ENCODE results near the gene LDHAL6A. TPM values are rescaled to one million over a fixed set of nuclear protein-coding genes. Genes with fewer than 3 reads are reported as not detected.

The LDHAL6A gene
- total RNA-seq, 2 experiments from 2014 or later, result not detected

DNA sequence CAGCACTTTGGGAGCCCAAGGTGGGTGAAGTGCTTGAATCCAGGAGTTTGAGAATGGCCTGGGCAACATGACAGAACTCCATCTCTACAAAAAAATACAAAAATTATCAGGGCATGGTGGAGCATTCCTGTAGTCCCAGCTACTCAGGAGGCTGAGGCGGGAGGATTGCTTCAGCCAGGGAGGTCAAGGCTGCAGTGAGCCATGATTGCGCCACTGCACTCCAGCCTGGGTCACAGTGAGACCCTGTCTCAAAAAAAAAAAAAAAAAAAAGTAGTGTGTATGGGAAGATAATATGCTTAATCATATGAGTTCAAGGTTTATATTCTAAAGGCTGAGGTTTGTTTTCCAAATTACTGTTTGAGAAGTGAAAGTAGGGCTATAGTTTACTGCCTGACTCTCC is 10.7 kb downstream of the LDHAL6A start:
- Mint-ChIP-seq H3K4me3 (no peak overlapping the region), H3K9me3 (no peaks in the 10 kb centered on the region), H3K27me3 (no peaks in the 10 kb centered on the region), H3K4me1 (ENCODE audit: low read depth) (no peaks in the 10 kb centered on the region), H3K36me3 (ENCODE audit: low read depth) (no peaks in the 10 kb centered on the region), H3K27ac (no peak overlapping the region)
- CTCF ChIA-PET, result no interaction called here
- Histone ChIP-seq H3K9me3 (ENCODE audit: control insufficient read depth in 1 of 2, insufficient read depth in 1 of 2, low read length in 2 of 2) (no peaks in the 10 kb centered on the region), H3K4me3 (ENCODE audit: low read length) (no peak overlapping the region), H3K4me1 (ENCODE audit: insufficient read depth, low read length) (no peaks in the 10 kb centered on the region), H3K27me3 (ENCODE audit: control insufficient read depth in 1 of 2, insufficient read depth in 2 of 2, low read length in 2 of 2) (no peaks in the 10 kb centered on the region), H3K27ac (ENCODE audit: low read depth in 1 of 2, low read length in 2 of 2) (no peak overlapping the region), H3K36me3 (ENCODE audit: insufficient read depth, low read length) (no peaks in the 10 kb centered on the region)
- intact Hi-C loops (cut with DNase I, micrococcal nuclease), result no loop called here
- DNase-seq (no peak), ATAC-seq (ENCODE audit: poor library complexity) (no peak)
- POLR2A ChIA-PET, result no interaction called here
- TF ChIP-seq, protein P1, sequence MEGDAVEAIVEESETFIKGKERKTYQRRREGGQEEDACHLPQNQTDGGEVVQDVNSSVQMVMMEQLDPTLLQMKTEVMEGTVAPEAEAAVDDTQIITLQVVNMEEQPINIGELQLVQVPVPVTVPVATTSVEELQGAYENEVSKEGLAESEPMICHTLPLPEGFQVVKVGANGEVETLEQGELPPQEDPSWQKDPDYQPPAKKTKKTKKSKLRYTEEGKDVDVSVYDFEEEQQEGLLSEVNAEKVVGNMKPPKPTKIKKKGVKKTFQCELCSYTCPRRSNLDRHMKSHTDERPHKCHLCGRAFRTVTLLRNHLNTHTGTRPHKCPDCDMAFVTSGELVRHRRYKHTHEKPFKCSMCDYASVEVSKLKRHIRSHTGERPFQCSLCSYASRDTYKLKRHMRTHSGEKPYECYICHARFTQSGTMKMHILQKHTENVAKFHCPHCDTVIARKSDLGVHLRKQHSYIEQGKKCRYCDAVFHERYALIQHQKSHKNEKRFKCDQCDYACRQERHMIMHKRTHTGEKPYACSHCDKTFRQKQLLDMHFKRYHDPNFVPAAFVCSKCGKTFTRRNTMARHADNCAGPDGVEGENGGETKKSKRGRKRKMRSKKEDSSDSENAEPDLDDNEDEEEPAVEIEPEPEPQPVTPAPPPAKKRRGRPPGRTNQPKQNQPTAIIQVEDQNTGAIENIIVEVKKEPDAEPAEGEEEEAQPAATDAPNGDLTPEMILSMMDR (IDR thresholded peaks at IDR 0.05), result no peak

DNA sequence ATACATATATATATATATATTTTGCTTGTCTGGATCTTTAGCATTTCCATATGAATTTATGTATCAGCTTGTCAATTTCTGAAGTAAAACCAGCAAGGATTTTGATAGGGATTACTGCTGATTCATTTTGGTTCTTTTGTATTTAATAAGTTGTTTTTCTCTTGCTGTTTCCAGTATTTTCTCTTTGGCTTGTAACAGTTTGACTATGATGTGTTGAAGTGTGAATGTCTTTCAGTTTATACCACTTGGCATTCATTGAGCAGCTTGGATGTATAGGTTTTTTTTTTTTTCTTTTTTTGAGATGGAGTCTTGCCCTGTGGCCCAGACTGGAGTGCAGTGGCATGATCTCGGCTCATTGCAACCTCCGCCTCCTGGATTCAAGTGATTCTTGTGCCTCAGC is 12.4 kb downstream of the LDHAL6A start:
- H3K9me3 Mint-ChIP-seq, result no peaks in the 10 kb centered on the region
- CTCF ChIA-PET, result no interaction called here
- no peaks in the 10 kb centered on the region for H3K36me3 ChIP-seq (ENCODE audit: insufficient read depth, low read length)
- intact Hi-C loops (cut with DNase I, micrococcal nuclease), result no loop called here
- DNase-seq (no peak), ATAC-seq (ENCODE audit: poor library complexity) (no peak)
- H3K27me3 ChIP-seq (ENCODE audit: control insufficient read depth in 1 of 2, insufficient read depth in 2 of 2, low read length in 2 of 2), result no peaks in the 10 kb centered on the region
- H3K4me1 Mint-ChIP-seq (ENCODE audit: low read depth), result no peaks in the 10 kb centered on the region
- TF ChIP-seq, protein P1 (IDR thresholded peaks at IDR 0.05), result no peak
- no peak overlapping the region for H3K4me3 Mint-ChIP-seq
- no peak overlapping the region for H3K27ac Mint-ChIP-seq
- no peak overlapping the region for H3K4me3 ChIP-seq (ENCODE audit: low read length)
- H3K9me3 ChIP-seq (ENCODE audit: control insufficient read depth in 1 of 2, insufficient read depth in 1 of 2, low read length in 2 of 2), result no peaks in the 10 kb centered on the region
- H3K27ac ChIP-seq (ENCODE audit: low read depth in 1 of 2, low read length in 2 of 2), result no peak overlapping the region
- POLR2A ChIA-PET, result no interaction called here
- H3K27me3 Mint-ChIP-seq, result no peaks in the 10 kb centered on the region
- H3K4me1 ChIP-seq (ENCODE audit: insufficient read depth, low read length), result no peaks in the 10 kb centered on the region
- H3K36me3 Mint-ChIP-seq (ENCODE audit: low read depth), result no peaks in the 10 kb centered on the region

DNA sequence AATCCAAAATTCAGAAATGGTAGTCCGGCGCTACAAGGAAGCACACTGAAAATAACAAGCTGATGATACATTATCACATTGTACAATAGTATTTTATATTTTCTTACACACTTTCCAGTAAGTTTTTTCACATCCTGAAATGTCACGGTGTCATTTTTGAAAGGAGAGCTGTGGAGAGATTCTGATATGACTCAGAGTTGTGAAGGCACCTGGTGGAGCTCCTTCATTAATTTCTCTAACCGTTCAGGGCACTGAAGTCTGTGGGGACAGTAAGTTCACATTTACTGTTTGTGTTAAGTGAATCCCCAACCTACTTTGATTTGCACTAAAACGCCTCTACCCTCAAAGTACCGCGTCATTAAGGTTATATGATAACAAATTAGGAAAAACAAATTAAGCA is 13.3 kb downstream of the LDHAL6A start:
- no peaks in the 10 kb centered on the region for H3K27me3 Mint-ChIP-seq
- no peaks in the 10 kb centered on the region for H3K36me3 Mint-ChIP-seq (ENCODE audit: low read depth)
- no peak overlapping the region for H3K27ac ChIP-seq (ENCODE audit: low read depth in 1 of 2, low read length in 2 of 2)
- no peaks in the 10 kb centered on the region for H3K27me3 ChIP-seq (ENCODE audit: control insufficient read depth in 1 of 2, insufficient read depth in 2 of 2, low read length in 2 of 2)
- no peaks in the 10 kb centered on the region for H3K4me1 ChIP-seq (ENCODE audit: insufficient read depth, low read length)
- POLR2A ChIA-PET, result interaction anchor here (1.1 kb wide), 1 partner anchor 57 kb away, joined by 3 read pairs; no protein-coding TSS in a partner anchor
- TF ChIP-seq, protein P1 (IDR thresholded peaks at IDR 0.05), result no peak
- H3K4me3 ChIP-seq (ENCODE audit: low read length), result no peak overlapping the region
- no peaks in the 10 kb centered on the region for H3K9me3 ChIP-seq (ENCODE audit: control insufficient read depth in 1 of 2, insufficient read depth in 1 of 2, low read length in 2 of 2)
- ATAC-seq (ENCODE audit: poor library complexity), result no peak
- intact Hi-C loops (cut with DNase I, micrococcal nuclease), result no loop called here
- no peak overlapping the region for H3K27ac Mint-ChIP-seq
- H3K4me3 Mint-ChIP-seq, result no peak overlapping the region
- H3K4me1 Mint-ChIP-seq (ENCODE audit: low read depth), result no peaks in the 10 kb centered on the region
- CTCF ChIA-PET, result interaction anchor here (0.5 kb wide), 1 partner anchor 46 kb away, joined by 3 read pairs; no protein-coding TSS in a partner anchor
- no peaks in the 10 kb centered on the region for H3K36me3 ChIP-seq (ENCODE audit: insufficient read depth, low read length)
- DNase-seq, result no peak
- H3K9me3 Mint-ChIP-seq, result no peaks in the 10 kb centered on the region
